ENCODE results near the gene IFT81. TPM values are rescaled to one million over a fixed set of nuclear protein-coding genes. Genes with fewer than 3 reads are reported as not detected.

The IFT81 gene
- total and polyA plus RNA-seq, 2 of the 13 experiments (the other 11 are each of a cell fraction or from before 2014, with no cell fraction given): 4.2 to 13.0 TPM

Other genes with a start within 250 kb of the IFT81 start
- 12.9 and 13.0 TPM in 2 replicates for gene GLTP, start 243.8 kb upstream of the IFT81 start, total RNA-seq (2016; rRNA removed; fragmentation: Illumina TruSeq; extraction: Trizol)
- 10.7 and 11.5 TPM in 2 replicates for gene GLTP, start 243.8 kb upstream of the IFT81 start, polyA plus RNA-seq (2011; rRNA removed)
- gene TCHP, start 224.1 kb upstream of the IFT81 start, total RNA-seq (2016; rRNA removed; fragmentation: Illumina TruSeq; extraction: Trizol): 10.4 and 12.2 TPM in 2 replicates
- gene TCHP, start 224.1 kb upstream of the IFT81 start, polyA plus RNA-seq (2011; rRNA removed): 6.3 and 6.7 TPM in 2 replicates
- 15.2 and 18.4 TPM in 2 replicates for gene GIT2, start 128.0 kb upstream of the IFT81 start, total RNA-seq (2016; rRNA removed; fragmentation: Illumina TruSeq; extraction: Trizol)
- 18.7 and 19.8 TPM in 2 replicates for gene GIT2, start 128.0 kb upstream of the IFT81 start, polyA plus RNA-seq (2011; rRNA removed)
- gene ANKRD13A, start 124.9 kb upstream of the IFT81 start, total RNA-seq (2016; rRNA removed; fragmentation: Illumina TruSeq; extraction: Trizol): 34.1 and 40.7 TPM in 2 replicates
- 41.6 and 51.0 TPM in 2 replicates for gene ANKRD13A, start 124.9 kb upstream of the IFT81 start, polyA plus RNA-seq (2011; rRNA removed)
- gene C12orf76, start 75.8 kb upstream of the IFT81 start, total RNA-seq (2016; rRNA removed; fragmentation: Illumina TruSeq; extraction: Trizol): 15.8 and 16.9 TPM in 2 replicates
- gene C12orf76, start 75.8 kb upstream of the IFT81 start, polyA plus RNA-seq (2011; rRNA removed): 38.4 and 40.6 TPM in 2 replicates
- gene ATP2A2, start 156.9 kb downstream of the IFT81 start, total RNA-seq (2016; rRNA removed; fragmentation: Illumina TruSeq; extraction: Trizol): 79.2 and 85.5 TPM in 2 replicates
- gene ATP2A2, start 156.9 kb downstream of the IFT81 start, polyA plus RNA-seq (2011; rRNA removed): 35.4 and 40.8 TPM in 2 replicates

All from HepG2 (cell line).